Gastroesophageal sphincter (tissue), 3 donors: Measurements from ENCODE around the gene CNKSR3.

ENCODE experiments used
- POLR2A ChIP-seq, 2 donors: fragments of 450-650 bp; IDR thresholded peaks; one replicate each; pipeline ENCODE4 v1.6.1; 2017; ENCODE audit warnings: antibody characterized with exemption in 2 of 2, mild to moderate bottlenecking in 2 of 2, moderate library complexity in 1 of 2
- TF ChIP-seq, protein P1 (sequence below), 4 experiments: fragments of 200-600 bp in 2 of 4; fragments of 450-650 bp in 2 of 4; sonication (generic) in 1 of 4; IDR thresholded peaks; one replicate each; pipeline ENCODE4 v1.5.1; 2017 to 2019; ENCODE audit warnings: antibody characterized with exemption in 4 of 4, mild to moderate bottlenecking in 2 of 4, moderate library complexity in 2 of 4

- TF ChIP-seq, protein P1, sequence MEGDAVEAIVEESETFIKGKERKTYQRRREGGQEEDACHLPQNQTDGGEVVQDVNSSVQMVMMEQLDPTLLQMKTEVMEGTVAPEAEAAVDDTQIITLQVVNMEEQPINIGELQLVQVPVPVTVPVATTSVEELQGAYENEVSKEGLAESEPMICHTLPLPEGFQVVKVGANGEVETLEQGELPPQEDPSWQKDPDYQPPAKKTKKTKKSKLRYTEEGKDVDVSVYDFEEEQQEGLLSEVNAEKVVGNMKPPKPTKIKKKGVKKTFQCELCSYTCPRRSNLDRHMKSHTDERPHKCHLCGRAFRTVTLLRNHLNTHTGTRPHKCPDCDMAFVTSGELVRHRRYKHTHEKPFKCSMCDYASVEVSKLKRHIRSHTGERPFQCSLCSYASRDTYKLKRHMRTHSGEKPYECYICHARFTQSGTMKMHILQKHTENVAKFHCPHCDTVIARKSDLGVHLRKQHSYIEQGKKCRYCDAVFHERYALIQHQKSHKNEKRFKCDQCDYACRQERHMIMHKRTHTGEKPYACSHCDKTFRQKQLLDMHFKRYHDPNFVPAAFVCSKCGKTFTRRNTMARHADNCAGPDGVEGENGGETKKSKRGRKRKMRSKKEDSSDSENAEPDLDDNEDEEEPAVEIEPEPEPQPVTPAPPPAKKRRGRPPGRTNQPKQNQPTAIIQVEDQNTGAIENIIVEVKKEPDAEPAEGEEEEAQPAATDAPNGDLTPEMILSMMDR (IDR thresholded peaks at IDR 0.05) = no peak
- no peak for TF ChIP-seq POLR2A (IDR thresholded peaks at IDR 0.05)
Observed at GRCh38 chr6:154537511-154538325, 27.2 kb upstream of the CNKSR3 start.
